Measurements from ENCODE around the gene TRIM7. TPM values are rescaled to one million over a fixed set of nuclear protein-coding genes. Genes with fewer than 3 reads are reported as not detected.
"Not testable (repeated sequence)": the region's sequence is repeated elsewhere in the genome, so short reads cannot be mapped to it uniquely, and the experiment has no call there.

TRIM7 gene
- total RNA-seq, 1 experiment from 2014 or later = 3.2 TPM

- DNase-seq (ENCODE audit: low read depth) = no peak
Measured at GRCh38 chr5:181151146-181151545, 53.9 kb downstream of the TRIM7 start.

DNA sequence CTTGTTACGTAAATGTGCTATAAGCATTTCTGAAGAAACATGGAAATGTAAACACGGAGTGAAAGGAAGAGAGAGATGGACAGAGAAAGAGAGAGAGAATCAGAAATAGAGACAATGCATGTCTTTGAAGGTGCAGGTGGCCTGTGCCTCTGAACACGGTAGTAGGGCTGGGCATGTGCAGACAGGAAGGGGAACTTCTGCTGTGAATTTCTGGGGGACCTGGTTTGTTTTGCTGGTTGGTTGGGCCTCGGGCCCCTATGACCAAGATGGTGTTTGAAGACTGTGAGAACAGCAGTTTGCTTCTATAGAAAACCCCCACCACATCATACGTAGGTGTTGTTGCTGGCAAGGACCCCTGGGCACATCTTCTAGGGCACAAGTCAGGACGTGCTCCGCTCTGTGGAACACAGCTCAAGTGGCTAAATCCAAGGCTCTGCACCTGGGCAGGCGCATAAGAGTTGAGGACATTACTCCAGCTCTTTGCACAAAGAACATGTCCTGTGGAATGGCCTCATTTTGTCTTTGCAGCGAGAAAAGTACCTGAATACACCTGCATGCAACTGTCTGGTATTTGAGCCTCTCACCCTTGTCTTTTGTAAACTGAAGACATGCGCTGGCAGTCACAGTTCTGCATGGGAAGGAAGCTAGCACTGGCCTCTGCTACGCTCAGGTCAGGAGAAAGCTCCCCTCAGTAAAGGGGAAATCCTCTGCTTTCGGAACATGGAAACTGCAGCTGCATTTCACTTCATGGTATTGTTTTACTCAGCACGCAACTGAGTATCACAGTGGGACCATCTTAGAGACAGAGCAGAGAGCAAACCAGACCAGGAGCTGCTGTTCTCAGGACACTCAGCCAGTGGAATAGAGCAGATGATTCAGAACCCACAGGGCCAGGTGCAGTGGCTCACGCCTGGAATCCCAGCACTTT, 54.9 kb downstream of the TRIM7 start:
- DNase-seq (ENCODE audit: low read depth) = no peak

DNA sequence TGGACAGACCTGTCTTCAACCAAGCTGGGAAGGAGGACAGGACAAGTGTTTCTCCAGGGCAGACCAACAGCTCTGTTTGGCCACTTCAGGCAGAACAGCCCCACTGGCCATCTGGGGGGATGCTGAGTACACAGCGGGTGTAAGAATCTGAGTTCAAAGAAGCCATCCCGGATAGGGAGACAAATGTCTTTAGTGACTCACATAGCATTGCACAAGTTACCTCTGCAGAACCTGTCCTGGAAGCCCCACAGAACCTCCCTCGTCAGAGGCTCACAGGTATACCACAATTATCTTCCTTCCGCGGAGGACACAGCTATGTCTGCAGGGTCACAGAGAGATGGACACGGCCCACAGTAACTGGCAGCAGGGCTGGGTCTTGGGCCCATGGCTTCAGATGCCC, 55.6 kb downstream of the TRIM7 start:
- DNase-seq (ENCODE audit: low read depth) = no peak

DNA sequence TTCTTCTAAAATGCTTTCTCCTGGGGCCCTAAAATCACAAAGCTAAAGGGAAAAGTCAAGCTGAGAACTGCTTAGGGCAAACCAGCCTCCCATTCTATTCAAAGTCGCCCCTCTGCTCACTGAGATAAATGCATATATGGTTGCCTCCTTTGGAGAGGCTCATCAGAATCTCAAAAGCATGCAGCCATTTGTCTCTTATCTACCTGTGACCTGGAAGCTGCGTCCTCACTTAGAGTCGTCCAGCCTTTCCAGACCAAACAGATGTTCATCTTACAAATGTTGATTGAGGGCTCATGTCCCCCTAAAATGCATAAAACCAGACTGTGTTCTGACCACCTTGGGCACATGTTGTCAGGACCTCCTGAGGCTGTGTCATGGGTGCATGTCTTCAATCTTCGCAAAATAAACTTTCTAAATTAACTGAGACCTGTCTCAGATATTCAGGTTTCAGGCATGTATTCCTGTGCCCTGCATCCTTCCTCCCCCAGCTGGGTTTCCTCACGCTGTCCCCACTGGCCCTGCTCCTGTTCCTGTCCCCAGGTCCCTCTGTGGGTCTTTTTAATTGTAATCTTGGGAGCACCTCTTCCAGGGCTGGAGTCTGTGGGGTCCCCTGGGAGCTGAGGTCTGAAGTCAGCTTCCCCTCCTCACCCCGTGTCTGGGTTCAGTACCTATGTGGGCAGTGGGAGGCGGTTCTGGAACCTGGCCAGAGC, 57.9 kb downstream of the TRIM7 start, which contains the start of gene OR2V2:
OR2V2 (plus strand) TSS at position 660 of the 710 bp plus-strand sequence. CDS start 7,357 bp downstream, outside the sequence.
- DNase-seq (ENCODE audit: low read depth) = not testable (repeated sequence)

DNA sequence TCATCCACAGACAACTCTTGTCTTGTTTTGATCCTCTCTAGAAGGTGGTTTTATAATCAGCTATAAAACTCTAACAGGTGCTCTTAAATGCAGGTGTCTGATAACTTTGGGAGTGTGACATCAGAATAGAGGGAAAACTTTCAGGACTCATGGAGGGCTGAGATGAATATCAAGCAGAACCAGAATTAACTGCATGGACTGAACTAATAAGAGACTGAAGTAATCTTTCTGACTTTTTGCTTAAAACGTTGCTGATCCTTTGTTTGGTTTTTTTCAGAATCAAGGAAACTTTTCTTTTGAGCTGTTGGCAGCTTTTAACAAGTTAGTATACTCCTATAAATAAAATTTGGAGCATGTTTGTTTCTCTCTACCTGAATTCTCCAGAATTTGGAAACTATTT, 59.9 kb downstream of the TRIM7 start:
- DNase-seq (ENCODE audit: low read depth) = no peak

Other genes with a start within 250 kb of the TRIM7 start
- gene BTNL3, start 216.3 kb downstream of the TRIM7 start, total RNA-seq (2014; rRNA removed; shearing (Covaris generic)) = not detected in 2 replicates
- not detected in 2 replicates for gene BTNL9, start 164.9 kb downstream of the TRIM7 start, total RNA-seq (2014; rRNA removed; shearing (Covaris generic))
- not detected in 2 replicates for gene OR2V1, start 74.0 kb downstream of the TRIM7 start, total RNA-seq (2014; rRNA removed; shearing (Covaris generic))
- not detected in 2 replicates for gene OR2V2, start 57.6 kb downstream of the TRIM7 start, total RNA-seq (2014; rRNA removed; shearing (Covaris generic))
- 6.5 and 9.0 TPM in 2 replicates for gene TRIM41, start 18.1 kb upstream of the TRIM7 start, total RNA-seq (2014; rRNA removed; shearing (Covaris generic))
- gene RACK1, start 38.7 kb upstream of the TRIM7 start, total RNA-seq (2014; rRNA removed; shearing (Covaris generic)) = 1,818 and 1,864 TPM in 2 replicates
- 2.2 and 5.7 TPM in 2 replicates for gene TRIM52, start 55.9 kb upstream of the TRIM7 start, total RNA-seq (2014; rRNA removed; shearing (Covaris generic))
- not detected in 2 replicates for gene OR4F3, start 162.1 kb upstream of the TRIM7 start, total RNA-seq (2014; rRNA removed; shearing (Covaris generic))

Measured in M059J (cell line).